Loucy (cell line): Measurements from ENCODE around the gene SLC6A13.

ENCODE experiments used
- H2AFZ ChIP-seq: fragments of 200-600 bp; sonication (generic); 2 replicates; pipeline ENCODE4 v1.6.0; 2016; ENCODE audit warnings: antibody characterized with exemption, mild to moderate bottlenecking, low read length, moderate library complexity
- H3F3A ChIP-seq: fragments of 200-600 bp; 2 replicates; pipeline ENCODE4 v1.6.0; 2016; ENCODE audit warnings: antibody characterized with exemption, low read depth, mild to moderate bottlenecking
- H3K27me3 ChIP-seq: fragments of 200-600 bp; sonication (generic); 2 replicates; pipeline ENCODE4 v1.6.1; 2014; ENCODE audit warnings: low read length, mild to moderate bottlenecking; ENCODE audit not compliant: insufficient read depth, poor library complexity, severe bottlenecking
- H3K36me3 ChIP-seq: fragments of 200-600 bp; sonication (generic); 2 replicates; pipeline ENCODE4 v1.6.1; 2016; ENCODE audit warnings: low read length; ENCODE audit not compliant: insufficient read depth
- H3K4me1 ChIP-seq: fragments of 200-600 bp; sonication (generic); 2 replicates; pipeline ENCODE4 v1.5.1; 2014; ENCODE audit warnings: low read length, mild to moderate bottlenecking; ENCODE audit not compliant: insufficient read depth, poor library complexity, severe bottlenecking
- H3K4me2 ChIP-seq: fragments of 200-600 bp; sonication (generic); 2 replicates; pipeline ENCODE4 v1.6.0; 2014; ENCODE audit warnings: antibody characterized with exemption, low read length, low read depth, mild to moderate bottlenecking; ENCODE audit not compliant: poor library complexity, severe bottlenecking
- H3K4me3 ChIP-seq: fragments of 200-600 bp; sonication (generic); 2 replicates; pipeline ENCODE4 v1.5.1; 2014; ENCODE audit warnings: low read length, mild to moderate bottlenecking, mixed read lengths; ENCODE audit not compliant: poor library complexity, severe bottlenecking
- H3K79me2 ChIP-seq: fragments of 200-600 bp; sonication (generic); 2 replicates; pipeline ENCODE4 v1.6.1; 2014; ENCODE audit warnings: low read length; ENCODE audit not compliant: insufficient read depth
- H3K9ac ChIP-seq: fragments of 200-600 bp; sonication (generic); 2 replicates; pipeline ENCODE4 v1.6.0; 2014; ENCODE audit warnings: mild to moderate bottlenecking, low read depth, low read length, moderate library complexity; ENCODE audit not compliant: poor library complexity, severe bottlenecking
- H3K9me2 ChIP-seq: fragments of 200-600 bp; sonication (generic); replicated peaks from 2 replicates; pipeline ENCODE4 v1.6.1; 2016; ENCODE audit warnings: low read depth, low read length, mixed read lengths
- H3K9me3 ChIP-seq: fragments of 200-600 bp; sonication (generic); 2 replicates; pipeline ENCODE4 v1.6.1; 2014; ENCODE audit warnings: mild to moderate bottlenecking, antibody characterized with exemption, low read length, low read depth; ENCODE audit not compliant: insufficient read depth
- H4K20me1 ChIP-seq: fragments of 200-600 bp; sonication (generic); 2 replicates; pipeline ENCODE4 v1.6.0; 2014; ENCODE audit warnings: antibody characterized with exemption, low read length, mild to moderate bottlenecking; ENCODE audit not compliant: insufficient read depth, poor library complexity, severe bottlenecking
- EZH2phosphoT487 ChIP-seq: fragments of 200-600 bp; IDR thresholded peaks from 2 replicates; pipeline ENCODE4 v1.6.1; 2018; ENCODE audit warnings: antibody characterized with exemption, mild to moderate bottlenecking, moderate library complexity, borderline replicate concordance
- TF ChIP-seq, protein P1 (sequence below): fragments of 200-600 bp; sonication (generic); conservative IDR thresholded peaks from 2 replicates; pipeline ENCODE4 v1.5.1; 2014; ENCODE audit warnings: mild to moderate bottlenecking, antibody characterized with exemption, low read length

SLC6A13 gene

DNA sequence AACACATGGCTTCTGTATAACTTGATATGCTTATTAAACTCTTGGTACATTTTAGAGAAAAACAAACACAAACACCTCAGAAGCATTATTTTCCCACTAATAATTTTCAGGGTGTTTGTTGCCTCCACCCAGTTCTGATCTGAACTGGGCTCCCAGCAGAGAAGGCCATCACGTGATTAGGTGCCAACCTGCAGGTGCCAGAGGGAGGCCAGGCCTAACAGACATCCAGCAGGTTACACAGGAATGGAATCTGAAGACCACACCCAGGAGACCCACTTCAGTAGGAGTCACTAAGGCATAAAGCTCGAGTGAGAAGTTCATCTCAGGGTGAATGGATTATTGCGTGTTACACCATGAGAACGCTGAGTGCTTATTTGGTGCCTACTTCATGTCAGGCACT lies 57.6 kb downstream of the SLC6A13 start:
- H3K4me2 ChIP-seq = no peak overlapping the region
- H3F3A ChIP-seq = no peaks in the 10 kb centered on the region
- no peak for TF ChIP-seq EZH2phosphoT487
- TF ChIP-seq, protein P1, sequence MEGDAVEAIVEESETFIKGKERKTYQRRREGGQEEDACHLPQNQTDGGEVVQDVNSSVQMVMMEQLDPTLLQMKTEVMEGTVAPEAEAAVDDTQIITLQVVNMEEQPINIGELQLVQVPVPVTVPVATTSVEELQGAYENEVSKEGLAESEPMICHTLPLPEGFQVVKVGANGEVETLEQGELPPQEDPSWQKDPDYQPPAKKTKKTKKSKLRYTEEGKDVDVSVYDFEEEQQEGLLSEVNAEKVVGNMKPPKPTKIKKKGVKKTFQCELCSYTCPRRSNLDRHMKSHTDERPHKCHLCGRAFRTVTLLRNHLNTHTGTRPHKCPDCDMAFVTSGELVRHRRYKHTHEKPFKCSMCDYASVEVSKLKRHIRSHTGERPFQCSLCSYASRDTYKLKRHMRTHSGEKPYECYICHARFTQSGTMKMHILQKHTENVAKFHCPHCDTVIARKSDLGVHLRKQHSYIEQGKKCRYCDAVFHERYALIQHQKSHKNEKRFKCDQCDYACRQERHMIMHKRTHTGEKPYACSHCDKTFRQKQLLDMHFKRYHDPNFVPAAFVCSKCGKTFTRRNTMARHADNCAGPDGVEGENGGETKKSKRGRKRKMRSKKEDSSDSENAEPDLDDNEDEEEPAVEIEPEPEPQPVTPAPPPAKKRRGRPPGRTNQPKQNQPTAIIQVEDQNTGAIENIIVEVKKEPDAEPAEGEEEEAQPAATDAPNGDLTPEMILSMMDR = no peak
- no peaks in the 10 kb centered on the region for H4K20me1 ChIP-seq
- no peaks in the 10 kb centered on the region for H3K79me2 ChIP-seq
- no peaks in the 10 kb centered on the region for H3K27me3 ChIP-seq
- H2AFZ ChIP-seq = no peak overlapping the region
- no peaks in the 10 kb centered on the region for H3K9me2 ChIP-seq
- no peak overlapping the region for H3K9ac ChIP-seq
- no peaks in the 10 kb centered on the region for H3K36me3 ChIP-seq
- no peaks in the 10 kb centered on the region for H3K9me3 ChIP-seq
- no peaks in the 10 kb centered on the region for H3K4me1 ChIP-seq
- no peak overlapping the region for H3K4me3 ChIP-seq

DNA sequence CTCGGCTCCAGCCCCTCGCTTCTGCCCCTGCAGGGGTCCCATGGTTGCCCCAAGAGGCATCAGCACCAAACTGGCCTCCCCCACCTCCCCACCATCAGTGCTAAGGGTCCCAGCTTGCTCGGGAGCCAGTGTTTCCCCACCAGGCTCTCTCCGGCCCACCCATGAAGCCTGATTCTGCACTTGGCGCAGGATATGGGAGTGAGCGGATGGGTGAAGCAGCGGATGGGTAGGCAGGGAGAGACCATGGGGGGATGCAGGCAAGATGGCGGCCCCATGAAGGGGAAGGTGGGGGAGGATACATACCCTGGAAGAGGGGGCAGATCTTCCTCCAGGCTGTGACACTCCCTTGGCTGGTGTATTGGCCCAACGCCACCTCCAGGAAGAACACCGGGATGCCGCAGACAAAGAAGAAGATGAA lies 58.4 kb downstream of the SLC6A13 start:
- H2AFZ ChIP-seq = no peak overlapping the region

DNA sequence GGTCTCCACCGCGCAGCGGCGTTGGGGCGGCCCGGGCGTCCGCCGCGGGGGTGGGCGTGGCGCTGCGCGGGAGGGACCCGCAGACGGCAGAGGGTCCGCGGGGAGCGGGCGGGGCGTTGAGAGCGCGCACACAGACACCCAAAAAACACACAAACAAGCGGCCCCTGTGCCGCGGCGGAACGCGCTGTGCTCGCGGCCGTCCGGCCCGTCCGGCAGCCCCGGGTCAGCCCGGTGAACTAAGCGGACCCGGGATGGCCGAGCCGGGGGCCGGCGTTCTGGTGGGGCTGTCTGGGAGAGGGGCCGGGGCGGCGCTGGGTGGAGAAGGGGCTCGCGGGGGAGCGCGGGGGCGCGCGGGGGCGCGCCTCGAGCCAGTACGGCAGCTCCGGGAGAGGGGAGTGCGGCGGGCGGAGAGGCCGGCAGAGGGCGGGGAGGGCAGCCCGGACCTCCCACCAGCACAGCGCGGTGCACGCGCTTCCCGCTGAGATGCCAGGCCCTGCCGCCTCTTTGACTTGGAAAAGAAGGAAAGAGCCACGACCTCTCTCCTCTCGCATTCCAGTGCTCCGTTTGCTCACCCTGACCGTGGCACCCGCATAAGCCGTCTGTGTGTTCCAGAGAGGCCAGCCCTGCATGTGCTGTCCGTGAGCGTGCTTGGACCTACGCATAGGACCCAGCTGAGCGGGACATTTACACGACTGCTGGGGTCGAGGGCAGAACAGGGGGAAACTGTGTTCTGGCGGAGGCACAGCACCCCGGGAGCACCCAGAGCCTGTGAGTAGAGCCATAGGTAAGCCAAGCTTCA lies 59.0 kb downstream of the SLC6A13 start:
- Histone ChIP-seq H3K27me3 (no peaks in the 10 kb centered on the region), H3K9me3 (no peaks in the 10 kb centered on the region), H3K36me3 (no peaks in the 10 kb centered on the region), H4K20me1 (no peaks in the 10 kb centered on the region), H3K4me3 (no peak overlapping the region), H3K9me2 (no peaks in the 10 kb centered on the region), H3K4me1 (no peaks in the 10 kb centered on the region), H3K4me2 (no peak overlapping the region), H3K9ac (no peak overlapping the region), H2AFZ (no peak overlapping the region), H3K79me2 (no peaks in the 10 kb centered on the region), H3F3A (no peaks in the 10 kb centered on the region)
- TF ChIP-seq, protein P1 = no peak
- no peak for TF ChIP-seq EZH2phosphoT487

More for the DNA sequence above, 58.4 kb downstream of the SLC6A13 start:
- H3K9ac ChIP-seq = no peak overlapping the region
- H3K79me2 ChIP-seq = no peaks in the 10 kb centered on the region
- no peak overlapping the region for H3K4me3 ChIP-seq
- no peaks in the 10 kb centered on the region for H3K9me3 ChIP-seq
- no peak for TF ChIP-seq EZH2phosphoT487
- TF ChIP-seq, protein P1 = no peak
- H3K36me3 ChIP-seq = no peaks in the 10 kb centered on the region
- H3K4me2 ChIP-seq = no peak overlapping the region
- H3K9me2 ChIP-seq = no peaks in the 10 kb centered on the region
- H3K27me3 ChIP-seq = no peaks in the 10 kb centered on the region
- H4K20me1 ChIP-seq = no peaks in the 10 kb centered on the region
- no peaks in the 10 kb centered on the region for H3K4me1 ChIP-seq
- no peaks in the 10 kb centered on the region for H3F3A ChIP-seq
